NAMALWA (cell line): ENCODE data around the gene PRRT1.
A peak's percentile ranks its signal among the peaks of the same experiment; 100 is the strongest.

Experiments used
- DNase-seq: peaks from one replicate; pipeline ENCODE4 v3.0.0-alpha.2; 2015; ENCODE audit warnings: low spot score

Gene PRRT1

GRCh38 chr6:32174416-32174815 lies 22.7 kb upstream of the PRRT1 start:
- DNase-seq, result no peak

DNA sequence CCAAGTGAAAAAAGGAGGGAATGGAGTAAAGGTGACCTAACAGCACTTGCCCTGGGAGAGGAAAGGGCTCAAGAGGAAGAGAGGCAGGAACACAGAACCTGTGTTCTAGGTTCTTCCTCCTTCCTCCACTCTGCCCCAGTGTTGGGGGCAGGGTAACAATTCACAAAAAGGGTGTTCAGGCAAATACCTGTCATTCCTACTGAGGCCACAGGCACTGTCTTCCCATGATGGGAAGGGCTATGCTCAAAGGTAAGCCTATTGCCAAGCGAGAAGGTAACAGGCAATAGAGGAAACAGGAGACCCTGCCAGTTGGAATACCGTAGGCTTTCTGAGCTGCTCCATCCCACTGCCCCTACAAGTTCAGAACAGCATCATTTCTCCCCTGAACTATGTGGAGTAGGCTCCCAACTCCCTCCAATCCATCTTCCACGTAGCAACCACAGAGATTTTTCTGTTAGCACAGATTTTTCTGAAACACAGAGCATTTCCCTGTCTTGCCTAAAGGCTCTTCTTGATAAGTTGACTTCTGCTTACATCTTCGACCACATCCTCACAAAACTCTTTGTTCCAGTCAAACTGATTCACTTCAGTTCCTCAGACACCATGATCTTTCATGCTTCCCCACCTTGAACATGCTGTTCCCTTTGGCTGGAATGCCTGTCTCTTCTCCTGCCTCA lies 21.4 kb upstream of the PRRT1 start:
- no peak for DNase-seq

DNA sequence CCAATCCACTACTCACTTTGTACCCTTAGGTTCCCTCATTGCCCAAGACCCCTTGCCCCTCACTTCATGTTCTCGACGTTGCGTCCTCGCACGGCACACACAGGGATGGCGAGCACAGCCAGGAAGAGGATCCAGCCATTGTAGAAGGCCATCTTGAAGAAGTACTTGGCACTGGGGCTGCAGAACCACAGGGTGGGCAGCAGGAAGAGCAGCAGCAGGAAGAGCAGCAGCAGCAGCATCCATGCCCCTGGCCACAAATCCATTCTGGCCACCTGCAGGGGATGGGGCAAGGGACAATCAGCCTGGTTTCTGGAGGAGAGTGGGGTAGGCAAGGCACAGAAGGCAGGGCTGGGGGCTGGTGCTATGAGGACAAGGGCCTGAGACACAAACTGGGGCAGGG lies 19.5 kb upstream of the PRRT1 start:
- DNase-seq, result no peak

GRCh38 chr6:32170294-32170693 lies 18.6 kb upstream of the PRRT1 start:
- no peak for DNase-seq

GRCh38 chr6:32168807-32169591 lies 17.3 kb upstream of the PRRT1 start:
- DNase-seq, result no peak

GRCh38 chr6:32168350-32168749 lies 16.6 kb upstream of the PRRT1 start:
- no peak for DNase-seq

DNA sequence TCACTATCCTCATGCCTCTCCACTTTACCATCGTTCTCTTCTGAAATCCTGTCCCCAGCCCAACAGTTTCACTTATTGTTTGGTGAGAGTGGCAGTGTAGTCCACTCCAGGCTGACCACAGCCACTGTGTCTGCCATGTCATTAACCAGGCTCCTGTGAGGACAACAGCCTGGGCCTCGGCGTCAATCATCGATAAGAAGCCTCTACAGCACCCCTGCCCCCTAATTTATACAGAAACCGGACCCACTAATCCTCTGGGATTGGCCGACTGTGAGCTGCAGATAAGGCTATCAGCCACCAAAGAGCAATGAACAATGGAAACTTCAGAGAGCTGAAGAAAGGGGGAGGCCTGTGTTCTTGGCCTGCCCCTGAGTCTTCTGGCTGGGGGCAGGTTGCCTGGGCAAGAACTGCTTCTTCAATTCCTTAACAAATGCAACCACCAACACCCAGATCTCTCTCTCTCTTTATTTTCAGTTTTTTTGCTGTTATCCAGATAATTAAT lies 16.1 kb upstream of the PRRT1 start:
- DNase-seq, result no peak

- DNase-seq, result no peak
These were observed 15.5 kb upstream of the PRRT1 start for GRCh38 chr6:32167154-32167760.

DNA sequence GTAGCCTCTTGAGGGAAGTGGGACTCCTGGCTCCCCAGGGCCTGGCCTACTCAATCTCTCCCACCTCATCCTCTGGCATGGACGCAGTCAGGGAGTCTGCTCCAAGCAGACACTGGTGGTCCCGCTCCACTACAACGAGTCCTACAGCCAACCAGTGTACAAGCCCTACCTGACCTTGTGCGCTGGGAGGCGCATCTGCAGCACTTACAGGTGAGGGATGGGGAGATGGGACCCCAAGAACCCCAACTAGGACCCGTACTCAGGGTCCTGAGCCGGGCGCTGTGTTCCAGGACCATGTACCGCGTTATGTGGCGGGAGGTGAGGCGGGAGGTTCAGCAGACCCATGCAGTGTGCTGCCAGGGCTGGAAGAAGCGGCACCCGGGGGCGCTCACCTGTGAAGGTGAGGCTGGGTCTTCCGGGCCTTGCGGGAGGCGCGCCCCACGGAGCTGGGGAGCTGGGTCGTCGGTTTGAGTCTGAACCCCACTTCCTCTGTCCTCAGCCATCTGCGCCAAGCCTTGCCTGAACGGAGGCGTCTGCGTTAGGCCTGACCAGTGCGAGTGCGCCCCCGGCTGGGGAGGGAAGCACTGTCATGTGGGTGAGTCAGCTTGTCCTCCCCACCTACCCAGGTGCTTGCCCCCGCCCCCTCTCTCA lies 14.8 kb upstream of the PRRT1 start:
- DNase-seq, result no peak

GRCh38 chr6:32164295-32164694 lies 12.6 kb upstream of the PRRT1 start, which contains the start of gene EGFL8:
TSS of gene EGFL8 (plus strand) at chr6:32164595. CDS start at chr6:32166166, 1,571 bp downstream.
- no peak for DNase-seq

GRCh38 chr6:32163559-32164258 lies 12.0 kb upstream of the PRRT1 start:
- DNase-seq, result no peak

GRCh38 chr6:32158052-32158451 lies 6.3 kb upstream of the PRRT1 start:
- no peak for DNase-seq

- DNase-seq, result no peak
These were observed 5.2 kb upstream of the PRRT1 start for GRCh38 chr6:32156891-32157290.

DNA sequence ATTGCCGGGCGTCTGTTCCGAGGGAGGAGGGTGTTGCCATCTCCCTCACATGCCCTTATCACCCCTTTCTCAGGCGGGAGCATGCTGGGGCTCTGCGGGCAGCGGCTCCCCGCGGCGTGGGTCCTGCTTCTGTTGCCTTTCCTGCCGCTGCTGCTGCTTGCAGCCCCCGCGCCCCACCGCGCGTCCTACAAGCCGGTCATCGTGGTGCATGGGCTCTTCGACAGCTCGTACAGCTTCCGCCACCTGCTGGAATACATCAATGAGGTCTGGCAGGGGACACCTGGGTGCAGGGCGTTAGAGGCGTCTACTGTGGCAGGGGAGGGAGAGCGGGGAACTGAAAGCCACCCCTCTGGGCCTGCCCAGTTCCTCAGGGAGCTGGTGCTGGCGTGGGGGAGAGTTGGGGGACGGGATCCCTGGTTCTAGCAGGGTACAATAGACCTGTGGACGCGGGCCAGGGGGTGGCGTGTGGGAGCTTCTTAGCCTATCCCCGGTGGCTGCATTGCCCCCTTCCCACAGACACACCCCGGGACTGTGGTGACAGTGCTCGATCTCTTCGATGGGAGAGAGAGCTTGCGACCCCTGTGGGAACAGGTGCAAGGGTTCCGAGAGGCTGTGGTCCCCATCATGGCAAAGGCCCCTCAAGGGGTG lies 2.9 kb upstream of the PRRT1 start:
- peak; percentile 90 for DNase-seq

DNA sequence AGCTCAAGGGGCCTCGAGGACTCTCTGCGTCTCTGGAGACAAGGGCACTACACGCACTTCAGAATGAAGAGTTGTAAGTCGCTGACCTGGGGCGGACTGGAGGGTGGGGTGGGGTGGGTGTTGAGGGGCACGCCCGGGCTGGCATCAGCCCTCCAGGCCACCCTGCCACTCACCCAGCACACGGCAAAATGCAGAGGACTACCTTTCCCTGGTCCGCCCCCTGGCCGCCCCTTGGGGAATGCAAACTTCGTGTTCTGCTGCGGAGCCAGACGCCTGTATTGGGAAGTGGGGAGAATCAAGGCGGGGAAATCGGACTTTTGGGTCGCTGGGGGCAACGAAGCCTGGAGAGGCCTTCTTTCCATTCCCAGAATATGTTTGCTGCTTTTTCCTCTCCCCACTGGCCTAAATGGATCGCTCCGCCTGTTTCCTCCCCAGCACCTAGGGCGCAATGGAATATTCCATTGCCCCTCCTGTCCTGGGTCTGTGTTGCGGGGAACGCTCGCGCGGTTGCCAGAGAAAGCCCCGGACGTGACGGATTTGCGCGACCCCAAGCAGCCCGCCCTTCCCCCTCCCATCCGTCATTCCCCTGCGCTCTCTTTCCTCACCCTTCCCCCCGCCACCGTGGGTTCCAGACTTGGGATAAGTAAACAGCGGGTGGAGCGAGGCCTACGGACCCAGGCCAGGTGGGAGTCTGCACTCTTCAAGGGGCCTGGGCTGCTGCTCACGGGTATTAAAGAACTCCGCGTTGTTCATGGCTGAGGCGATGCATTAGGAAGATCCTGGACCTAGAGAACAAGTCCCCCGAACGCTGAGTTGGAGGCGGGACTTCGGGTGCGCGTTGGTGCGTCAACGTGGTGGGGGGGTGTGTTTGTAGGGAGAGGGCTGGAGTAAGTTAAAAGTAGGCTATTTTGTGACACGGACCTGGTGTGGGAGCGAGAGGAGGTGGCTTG lies 2.1 kb upstream of the PRRT1 start, which contains the start of gene PPT2:
PPT2 (plus strand) TSS at position 578 of the 950 bp plus-strand sequence. CDS start 454 bp downstream, outside the sequence.
- peak; percentile 81 for DNase-seq

DNA sequence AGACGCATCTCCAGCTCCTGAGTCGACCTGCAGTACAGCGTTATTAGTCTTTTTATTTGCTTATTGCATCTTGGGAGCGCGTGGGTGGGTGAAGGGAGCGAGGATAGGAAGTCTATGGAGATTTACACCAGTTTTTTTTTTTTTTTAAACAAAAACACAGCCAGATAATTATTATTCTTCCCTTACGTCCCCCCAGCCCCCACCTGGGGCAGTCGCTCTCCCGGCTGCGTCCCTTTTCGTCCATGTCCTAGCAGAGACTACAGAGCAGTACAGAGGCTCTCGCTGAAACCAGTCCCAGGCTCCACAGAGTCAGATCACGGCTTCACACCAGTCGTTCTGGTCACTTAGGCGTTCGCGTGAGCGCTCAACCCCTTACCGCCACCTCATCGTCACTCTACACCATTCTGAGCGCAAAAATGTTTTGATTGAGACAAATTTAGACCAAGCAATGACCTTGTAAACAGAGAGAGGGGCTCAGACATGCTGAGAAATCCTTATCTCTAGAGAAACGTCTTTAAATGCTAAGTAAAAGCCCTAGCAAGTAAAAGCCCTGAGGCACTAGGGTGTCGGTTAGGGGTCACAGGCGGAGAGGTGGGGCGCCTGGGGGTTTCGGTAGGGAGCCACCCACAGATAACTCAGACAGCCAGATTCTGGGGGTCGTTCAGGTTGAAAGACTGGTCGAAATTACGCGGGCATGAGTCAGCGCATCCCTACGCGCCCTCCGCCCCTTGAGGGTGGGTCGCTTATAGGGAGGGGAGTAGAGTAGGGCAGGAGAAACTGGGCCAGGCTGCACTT lies 1.2 kb upstream of the PRRT1 start:
- no peak for DNase-seq

DNA sequence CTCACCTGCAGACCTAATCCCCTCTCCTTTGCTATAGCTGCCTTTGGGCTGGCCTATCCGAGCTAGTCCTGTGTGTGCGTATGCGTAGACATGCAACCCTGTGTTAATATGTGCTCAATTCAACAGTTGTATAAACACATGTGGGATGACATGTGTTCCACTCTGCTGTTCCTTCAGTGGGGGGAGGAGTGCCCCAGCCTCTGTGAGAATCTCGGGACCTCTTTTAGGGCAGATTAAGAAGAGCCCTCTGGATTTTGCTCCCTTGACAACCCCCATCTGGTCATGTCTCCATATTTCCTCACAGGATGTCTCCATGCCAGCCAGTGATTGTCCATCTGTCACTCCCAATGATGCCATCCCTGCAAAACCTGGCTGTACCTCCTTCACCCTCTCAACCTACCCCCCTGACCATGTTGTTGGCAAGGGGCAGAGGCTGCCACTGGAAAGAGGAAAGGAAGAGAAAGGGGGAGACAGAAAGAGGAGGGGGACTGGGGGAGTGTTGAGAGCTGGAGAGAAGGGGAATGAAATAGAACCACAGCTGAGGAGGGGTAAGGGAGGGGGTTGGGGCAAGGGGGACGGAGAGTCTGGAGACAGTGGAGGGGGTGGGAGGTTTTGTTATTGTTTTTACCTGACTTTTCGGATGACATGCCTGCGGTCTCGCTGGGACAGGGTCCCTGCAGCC lies 417 bp downstream of the PRRT1 start:
- no peak for DNase-seq
